Measurements from ENCODE around the gene HNRNPL.

The HNRNPL gene

DNA sequence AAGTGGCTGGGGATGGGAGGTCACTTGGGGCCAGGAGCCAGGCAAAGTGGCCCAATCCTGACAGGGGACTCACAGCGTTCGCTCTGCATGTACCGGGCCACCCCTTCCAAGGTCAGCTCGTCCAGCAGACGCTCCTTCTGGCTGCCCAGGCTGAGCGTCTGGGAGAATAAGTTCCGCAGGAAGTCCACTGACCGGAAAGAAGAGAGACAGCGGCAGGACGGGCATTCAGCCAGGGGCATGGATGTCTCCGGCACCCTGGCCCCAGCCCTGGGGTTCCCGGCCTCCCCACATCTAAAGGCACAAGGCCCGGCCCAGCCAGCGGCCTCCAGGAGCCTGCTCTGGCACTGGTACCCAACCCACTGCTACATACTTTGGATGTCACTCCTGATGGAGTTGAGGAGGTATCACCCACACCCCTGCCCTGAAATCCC, 43.6 kb upstream of the HNRNPL start:
- no peaks in the 10 kb centered on the region for H3K9me3 ChIP-seq (ENCODE audit: insufficient read depth, low read depth, low read length)
- H2AFZ ChIP-seq (ENCODE audit: low read length), result no peak overlapping the region
- H4K20me1 ChIP-seq (ENCODE audit: insufficient read depth, low read length, poor library complexity, severe bottlenecking), result no peaks in the 10 kb centered on the region
- TF ChIP-seq, protein P1, sequence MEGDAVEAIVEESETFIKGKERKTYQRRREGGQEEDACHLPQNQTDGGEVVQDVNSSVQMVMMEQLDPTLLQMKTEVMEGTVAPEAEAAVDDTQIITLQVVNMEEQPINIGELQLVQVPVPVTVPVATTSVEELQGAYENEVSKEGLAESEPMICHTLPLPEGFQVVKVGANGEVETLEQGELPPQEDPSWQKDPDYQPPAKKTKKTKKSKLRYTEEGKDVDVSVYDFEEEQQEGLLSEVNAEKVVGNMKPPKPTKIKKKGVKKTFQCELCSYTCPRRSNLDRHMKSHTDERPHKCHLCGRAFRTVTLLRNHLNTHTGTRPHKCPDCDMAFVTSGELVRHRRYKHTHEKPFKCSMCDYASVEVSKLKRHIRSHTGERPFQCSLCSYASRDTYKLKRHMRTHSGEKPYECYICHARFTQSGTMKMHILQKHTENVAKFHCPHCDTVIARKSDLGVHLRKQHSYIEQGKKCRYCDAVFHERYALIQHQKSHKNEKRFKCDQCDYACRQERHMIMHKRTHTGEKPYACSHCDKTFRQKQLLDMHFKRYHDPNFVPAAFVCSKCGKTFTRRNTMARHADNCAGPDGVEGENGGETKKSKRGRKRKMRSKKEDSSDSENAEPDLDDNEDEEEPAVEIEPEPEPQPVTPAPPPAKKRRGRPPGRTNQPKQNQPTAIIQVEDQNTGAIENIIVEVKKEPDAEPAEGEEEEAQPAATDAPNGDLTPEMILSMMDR (conservative IDR thresholded peaks at IDR 0.05; ENCODE audit: low read length), result no peak
- TF ChIP-seq EZH2phosphoT487 (IDR thresholded peaks at IDR 0.05; ENCODE audit: borderline replicate concordance), result no peak
- peaks cover 7% of the 10 kb centered on the region; the same call in 1 of the 2 replicates for H3K36me3 ChIP-seq (ENCODE audit: insufficient read depth, low read length)
- no peaks in the 10 kb centered on the region for H3K9me2 ChIP-seq (replicated peaks; ENCODE audit: low read depth, low read length)
- peaks cover 8% of the 10 kb centered on the region for H3K4me1 ChIP-seq (ENCODE audit: insufficient read depth, low read length, poor library complexity, severe bottlenecking)
- H3K4me2 ChIP-seq (ENCODE audit: low read depth, low read length, poor library complexity, severe bottlenecking), result no peak overlapping the region
- H3F3A ChIP-seq (ENCODE audit: low read depth), result no peaks in the 10 kb centered on the region
- no peak overlapping the region for H3K9ac ChIP-seq (ENCODE audit: low read depth, low read length, poor library complexity, severe bottlenecking)
- H3K27me3 ChIP-seq (ENCODE audit: insufficient read depth, low read length, poor library complexity, severe bottlenecking), result no peaks in the 10 kb centered on the region
- H3K79me2 ChIP-seq (ENCODE audit: insufficient read depth, low read length), result no peaks in the 10 kb centered on the region; the same call in 1 of the 2 replicates
- H3K4me3 ChIP-seq (ENCODE audit: low read length, poor library complexity, severe bottlenecking), result no peak overlapping the region

DNA sequence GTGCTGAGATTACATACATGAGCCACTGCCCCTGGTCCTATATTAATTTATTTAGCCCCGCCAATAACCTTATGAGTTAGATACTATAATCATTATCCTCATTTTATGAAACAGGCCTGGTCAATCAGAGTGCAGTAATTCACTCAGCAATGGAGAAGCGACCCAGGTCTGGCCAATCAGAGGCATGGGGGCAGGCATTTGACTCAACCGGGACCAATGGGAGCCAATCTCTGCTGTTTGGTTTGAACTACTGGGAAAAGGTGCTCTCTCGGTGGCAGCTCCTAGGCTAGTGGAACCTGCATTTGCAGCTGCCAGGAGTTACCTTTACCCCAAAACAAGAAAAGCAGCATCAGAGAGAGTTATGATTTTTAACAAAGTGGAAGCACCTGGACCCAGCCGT, 43.1 kb upstream of the HNRNPL start:
- peaks cover 8% of the 10 kb centered on the region; the same call in 1 of the 2 replicates for H3K36me3 ChIP-seq (ENCODE audit: insufficient read depth, low read length)
- TF ChIP-seq EZH2phosphoT487 (IDR thresholded peaks at IDR 0.05; ENCODE audit: borderline replicate concordance), result no peak
- TF ChIP-seq, protein P1 (conservative IDR thresholded peaks at IDR 0.05; ENCODE audit: low read length), result no peak

DNA sequence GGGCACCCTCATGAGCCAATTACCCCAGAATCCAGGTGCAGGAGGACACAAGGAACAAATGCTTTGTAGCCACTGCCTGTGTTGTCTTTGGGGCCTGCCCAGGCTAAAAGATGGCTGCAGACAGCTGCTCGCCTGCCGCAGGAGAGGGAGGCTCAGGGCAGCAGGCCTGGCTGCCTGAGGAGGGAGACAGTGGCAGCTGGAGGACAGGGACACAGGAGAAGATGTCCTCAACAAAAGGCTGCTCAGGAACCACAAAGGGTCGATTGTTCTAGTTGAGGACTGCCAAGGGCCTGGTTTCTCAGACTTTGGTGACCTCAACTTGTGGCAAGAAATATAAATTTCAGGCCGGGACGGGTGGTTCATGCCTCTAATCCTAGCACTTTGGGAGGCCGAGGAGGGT, 42.0 kb upstream of the HNRNPL start:
- TF ChIP-seq, protein P1 (conservative IDR thresholded peaks at IDR 0.05; ENCODE audit: low read length), result no peak
- TF ChIP-seq EZH2phosphoT487 (IDR thresholded peaks at IDR 0.05; ENCODE audit: borderline replicate concordance), result no peak
- no peaks in the 10 kb centered on the region for H3K27me3 ChIP-seq (ENCODE audit: insufficient read depth, low read length, poor library complexity, severe bottlenecking)
- H3K79me2 ChIP-seq (ENCODE audit: insufficient read depth, low read length), result no peaks in the 10 kb centered on the region
- no peaks in the 10 kb centered on the region for H3K9me2 ChIP-seq (replicated peaks; ENCODE audit: low read depth, low read length)
- peaks cover 8% of the 10 kb centered on the region; the same call in 1 of the 2 replicates for H3K36me3 ChIP-seq (ENCODE audit: insufficient read depth, low read length)
- no peak overlapping the region for H2AFZ ChIP-seq (ENCODE audit: low read length)
- no peak overlapping the region for H3K4me2 ChIP-seq (ENCODE audit: low read depth, low read length, poor library complexity, severe bottlenecking)
- no peak overlapping the region for H3K9ac ChIP-seq (ENCODE audit: low read depth, low read length, poor library complexity, severe bottlenecking)
- H3K4me1 ChIP-seq (ENCODE audit: insufficient read depth, low read length, poor library complexity, severe bottlenecking), result peaks cover 2% of the 10 kb centered on the region
- H4K20me1 ChIP-seq (ENCODE audit: insufficient read depth, low read length, poor library complexity, severe bottlenecking), result no peaks in the 10 kb centered on the region
- no peaks in the 10 kb centered on the region for H3F3A ChIP-seq (ENCODE audit: low read depth)
- H3K4me3 ChIP-seq (ENCODE audit: low read length, poor library complexity, severe bottlenecking), result no peak overlapping the region
- no peaks in the 10 kb centered on the region for H3K9me3 ChIP-seq (ENCODE audit: insufficient read depth, low read depth, low read length)

More for the DNA sequence above, 43.1 kb upstream of the HNRNPL start:
- H4K20me1 ChIP-seq (ENCODE audit: insufficient read depth, low read length, poor library complexity, severe bottlenecking), result no peaks in the 10 kb centered on the region
- H3K9me3 ChIP-seq (ENCODE audit: insufficient read depth, low read depth, low read length), result no peaks in the 10 kb centered on the region
- no peak overlapping the region for H3K4me3 ChIP-seq (ENCODE audit: low read length, poor library complexity, severe bottlenecking)
- no peaks in the 10 kb centered on the region for H3K9me2 ChIP-seq (replicated peaks; ENCODE audit: low read depth, low read length)
- H3K9ac ChIP-seq (ENCODE audit: low read depth, low read length, poor library complexity, severe bottlenecking), result no peak overlapping the region
- H3K4me1 ChIP-seq (ENCODE audit: insufficient read depth, low read length, poor library complexity, severe bottlenecking), result peaks cover 3% of the 10 kb centered on the region
- H3F3A ChIP-seq (ENCODE audit: low read depth), result no peaks in the 10 kb centered on the region
- H3K27me3 ChIP-seq (ENCODE audit: insufficient read depth, low read length, poor library complexity, severe bottlenecking), result no peaks in the 10 kb centered on the region
- no peak overlapping the region for H3K4me2 ChIP-seq (ENCODE audit: low read depth, low read length, poor library complexity, severe bottlenecking)
- no peaks in the 10 kb centered on the region for H3K79me2 ChIP-seq (ENCODE audit: insufficient read depth, low read length)
- no peak overlapping the region for H2AFZ ChIP-seq (ENCODE audit: low read length)

Data from Loucy (cell line).